Measurements from ENCODE around the gene P3H1. TPM values are rescaled to one million over a fixed set of nuclear protein-coding genes. Genes with fewer than 3 reads are reported as not detected.

Gene P3H1
- total and polyA plus RNA-seq, 7 donors = 1.8 to 23.3 (median 17.9) TPM

GRCh38 chr1:42742141-42742540, 24.7 kb downstream of the P3H1 start:
- Histone ChIP-seq H3K27ac (no peak overlapping the region), H3K9me3 (no peaks in the 10 kb centered on the region), H3K36me3 (peaks cover 0 to 18% (median 6%) of the 10 kb centered on the region in 4 donors), H3K4me1 (no peaks in the 10 kb centered on the region), H3K27me3 (no peaks in the 10 kb centered on the region), H3K4me3 (no peak overlapping the region)
- intact Hi-C loops (cut with DNase I) = loop anchor here (10.0 kb wide), 1 partner anchor 167 kb away; no protein-coding TSS in a partner anchor
- no peak for DNase-seq
- 92 to 95% methylated on average over 8 of the region's 8 CpGs for WGBS, 2 donors
- TF ChIP-seq, protein P1, sequence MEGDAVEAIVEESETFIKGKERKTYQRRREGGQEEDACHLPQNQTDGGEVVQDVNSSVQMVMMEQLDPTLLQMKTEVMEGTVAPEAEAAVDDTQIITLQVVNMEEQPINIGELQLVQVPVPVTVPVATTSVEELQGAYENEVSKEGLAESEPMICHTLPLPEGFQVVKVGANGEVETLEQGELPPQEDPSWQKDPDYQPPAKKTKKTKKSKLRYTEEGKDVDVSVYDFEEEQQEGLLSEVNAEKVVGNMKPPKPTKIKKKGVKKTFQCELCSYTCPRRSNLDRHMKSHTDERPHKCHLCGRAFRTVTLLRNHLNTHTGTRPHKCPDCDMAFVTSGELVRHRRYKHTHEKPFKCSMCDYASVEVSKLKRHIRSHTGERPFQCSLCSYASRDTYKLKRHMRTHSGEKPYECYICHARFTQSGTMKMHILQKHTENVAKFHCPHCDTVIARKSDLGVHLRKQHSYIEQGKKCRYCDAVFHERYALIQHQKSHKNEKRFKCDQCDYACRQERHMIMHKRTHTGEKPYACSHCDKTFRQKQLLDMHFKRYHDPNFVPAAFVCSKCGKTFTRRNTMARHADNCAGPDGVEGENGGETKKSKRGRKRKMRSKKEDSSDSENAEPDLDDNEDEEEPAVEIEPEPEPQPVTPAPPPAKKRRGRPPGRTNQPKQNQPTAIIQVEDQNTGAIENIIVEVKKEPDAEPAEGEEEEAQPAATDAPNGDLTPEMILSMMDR (IDR thresholded peaks at IDR 0.05) = no peak
- TF ChIP-seq POLR2AphosphoS5 (IDR thresholded peaks at IDR 0.05) = no peak
- TF ChIP-seq EP300 (IDR thresholded peaks at IDR 0.05) = no peak
- TF ChIP-seq POLR2A (IDR thresholded peaks at IDR 0.05) = no peak

GRCh38 chr1:42741706-42742105, 25.1 kb downstream of the P3H1 start:
- Histone ChIP-seq H3K27me3 (no peaks in the 10 kb centered on the region), H3K4me1 (no peaks in the 10 kb centered on the region), H3K9me3 (no peaks in the 10 kb centered on the region), H3K36me3 (peaks cover 0 to 14% (median 6%) of the 10 kb centered on the region in 4 donors), H3K27ac (no peak overlapping the region), H3K4me3 (no peak overlapping the region)
- WGBS, 2 donors = 91 to 93% methylated on average over 4 of the region's 4 CpGs
- intact Hi-C loops (cut with DNase I) = loop anchor here (10.0 kb wide), 1 partner anchor 167 kb away; no protein-coding TSS in a partner anchor
- TF ChIP-seq POLR2AphosphoS5 (IDR thresholded peaks at IDR 0.05) = no peak
- TF ChIP-seq EP300 (IDR thresholded peaks at IDR 0.05) = no peak
- no peak for TF ChIP-seq POLR2A (IDR thresholded peaks at IDR 0.05)
- TF ChIP-seq, protein P1 (IDR thresholded peaks at IDR 0.05) = no peak
- no peak for DNase-seq

GRCh38 chr1:42740851-42741580, 25.8 kb downstream of the P3H1 start:
- TF ChIP-seq POLR2A (IDR thresholded peaks at IDR 0.05) (no peak), EP300 (IDR thresholded peaks at IDR 0.05) (no peak), POLR2AphosphoS5 (IDR thresholded peaks at IDR 0.05) (no peak)
- TF ChIP-seq, protein P1 (IDR thresholded peaks at IDR 0.05) = no peak
- DNase-seq = no peak
- no peak overlapping the region for H3K27ac ChIP-seq
- H3K36me3 ChIP-seq = peaks cover 0 to 7% (median 2%) of the 10 kb centered on the region in 4 donors
- H3K4me1 ChIP-seq = no peaks in the 10 kb centered on the region
- no peak overlapping the region for H3K4me3 ChIP-seq
- H3K9me3 ChIP-seq = no peaks in the 10 kb centered on the region
- H3K27me3 ChIP-seq = no peaks in the 10 kb centered on the region
- intact Hi-C loops (cut with DNase I) = loop anchor here (10.0 kb wide), 1 partner anchor 166 kb away; no protein-coding TSS in a partner anchor
- 84 to 86% methylated on average over 19 of the region's 19 CpGs for WGBS, 2 donors

GRCh38 chr1:42739753-42740700, 26.8 kb downstream of the P3H1 start, which contains the start of gene CLDN19:
TSS of gene CLDN19 (minus strand) at chr1:42740236. CDS start at chr1:42740063, 173 bp downstream.
- intact Hi-C loops (cut with DNase I) = loop anchor here (10.0 kb wide), 1 partner anchor 165 kb away; no protein-coding TSS in a partner anchor
- H3K4me1 ChIP-seq = no peaks in the 10 kb centered on the region
- 65 to 76% methylated on average over 27 of the region's 27 CpGs for WGBS, 2 donors

More at GRCh38 chr1:42739753-42740700, 26.8 kb downstream of the P3H1 start, which contains the start of gene CLDN19:
- no peak within 1 kb of the TSS for H3K4me3 ChIP-seq
- no peak for DNase-seq
- TF ChIP-seq POLR2A (IDR thresholded peaks at IDR 0.05) (no peak), EP300 (IDR thresholded peaks at IDR 0.05) (no peak), POLR2AphosphoS5 (IDR thresholded peaks at IDR 0.05) (no peak)
- TF ChIP-seq, protein P1 (IDR thresholded peaks at IDR 0.05) = no peak
- H3K36me3 ChIP-seq = no peaks in the 10 kb centered on the region
- H3K27ac ChIP-seq = no peak within 1 kb of the TSS
- H3K9me3 ChIP-seq = no peaks in the 10 kb centered on the region
- H3K27me3 ChIP-seq = no peaks in the 10 kb centered on the region
